Stimulated activated CD4-positive, alpha-beta T cell treated with anti-CD3 and anti-CD28 coated beads, Interleukin-15, amount 100 ng/mL, for 24 hours (primary cell): ENCODE measurements around the gene FREY1.

ENCODE experiments used
- DNase-seq: peaks from one replicate; pipeline ENCODE4 v3.0.0-alpha.2; 2020

FREY1 gene

GRCh38 chr11:45890886-45891550 lies 16.1 kb downstream of the FREY1 start:
- no peak for DNase-seq

DNA sequence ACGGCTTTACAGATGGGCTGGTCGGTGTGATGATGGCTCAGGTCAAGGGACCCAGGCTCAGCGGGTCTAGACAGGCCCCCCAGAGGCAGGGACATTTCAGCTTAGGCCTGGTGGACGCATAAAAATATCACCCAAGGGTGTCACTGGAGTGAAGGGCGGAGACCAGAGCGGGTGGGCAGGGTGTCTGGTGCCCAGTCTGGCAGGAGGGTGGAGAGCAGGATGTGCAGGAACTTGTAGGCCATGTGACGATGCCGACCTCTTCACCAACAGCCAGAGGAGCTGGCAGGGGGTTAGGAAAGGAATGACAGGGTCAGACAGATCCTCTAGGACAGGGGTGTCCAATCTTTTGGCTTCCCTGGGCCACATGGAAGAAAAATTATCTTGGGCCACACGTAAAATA lies 17.1 kb downstream of the FREY1 start:
- DNase-seq = no peak

DNA sequence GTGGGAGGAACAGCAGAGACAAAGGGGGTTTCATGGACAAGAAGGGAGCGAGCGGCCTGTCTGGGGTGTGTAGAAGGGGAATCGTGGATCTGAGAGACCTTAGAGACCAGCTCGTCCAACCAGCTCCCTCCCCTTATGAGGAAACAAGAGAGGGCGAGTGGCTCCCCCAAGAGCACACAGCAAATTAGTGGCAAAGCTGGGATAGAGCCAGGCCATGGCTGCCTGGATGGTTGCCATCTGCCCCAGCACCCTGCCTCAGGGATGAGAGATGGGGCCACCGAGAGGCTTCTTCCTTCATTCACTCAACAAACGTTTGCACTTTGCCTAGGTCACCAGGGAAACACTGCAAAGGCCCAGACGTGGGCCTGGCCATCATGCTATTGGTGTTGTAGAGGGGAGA lies 17.5 kb downstream of the FREY1 start:
- no peak for DNase-seq

GRCh38 chr11:45887587-45887986 lies 19.5 kb downstream of the FREY1 start:
- DNase-seq = no peak

DNA sequence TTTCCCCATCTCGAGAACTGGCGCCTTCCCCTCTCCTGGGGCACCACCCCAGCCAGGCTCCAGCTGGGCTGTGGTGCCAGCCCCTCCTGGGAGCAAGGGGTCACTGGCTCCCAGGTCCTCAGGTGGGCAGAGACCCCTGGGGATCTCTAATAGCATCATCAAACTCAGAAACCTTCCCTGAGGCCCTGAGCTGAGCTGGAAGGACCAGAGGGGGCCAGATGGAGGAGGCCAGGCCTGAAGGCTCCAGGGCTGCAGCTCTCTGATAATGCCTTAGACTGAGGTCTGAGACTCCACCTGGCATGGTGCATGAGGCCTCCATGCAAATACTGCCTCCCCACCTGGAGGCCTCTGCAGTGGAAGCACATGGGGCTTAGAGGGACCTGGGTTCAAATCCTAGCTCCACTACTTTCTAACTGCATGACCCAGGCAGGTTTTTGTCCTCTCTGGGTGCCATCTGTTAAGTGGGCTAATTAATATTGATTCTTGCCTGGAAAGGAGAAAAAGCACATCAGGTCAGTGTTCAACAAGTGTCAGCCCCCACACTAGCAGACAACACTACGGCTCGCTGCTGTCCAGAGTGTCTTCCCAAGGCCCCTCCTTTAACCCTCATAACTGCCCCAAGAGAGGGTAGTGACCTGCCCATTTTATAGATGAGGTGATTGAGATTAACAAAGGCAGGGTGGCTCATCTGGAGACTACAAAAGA lies 20.1 kb downstream of the FREY1 start:
- no peak for DNase-seq

DNA sequence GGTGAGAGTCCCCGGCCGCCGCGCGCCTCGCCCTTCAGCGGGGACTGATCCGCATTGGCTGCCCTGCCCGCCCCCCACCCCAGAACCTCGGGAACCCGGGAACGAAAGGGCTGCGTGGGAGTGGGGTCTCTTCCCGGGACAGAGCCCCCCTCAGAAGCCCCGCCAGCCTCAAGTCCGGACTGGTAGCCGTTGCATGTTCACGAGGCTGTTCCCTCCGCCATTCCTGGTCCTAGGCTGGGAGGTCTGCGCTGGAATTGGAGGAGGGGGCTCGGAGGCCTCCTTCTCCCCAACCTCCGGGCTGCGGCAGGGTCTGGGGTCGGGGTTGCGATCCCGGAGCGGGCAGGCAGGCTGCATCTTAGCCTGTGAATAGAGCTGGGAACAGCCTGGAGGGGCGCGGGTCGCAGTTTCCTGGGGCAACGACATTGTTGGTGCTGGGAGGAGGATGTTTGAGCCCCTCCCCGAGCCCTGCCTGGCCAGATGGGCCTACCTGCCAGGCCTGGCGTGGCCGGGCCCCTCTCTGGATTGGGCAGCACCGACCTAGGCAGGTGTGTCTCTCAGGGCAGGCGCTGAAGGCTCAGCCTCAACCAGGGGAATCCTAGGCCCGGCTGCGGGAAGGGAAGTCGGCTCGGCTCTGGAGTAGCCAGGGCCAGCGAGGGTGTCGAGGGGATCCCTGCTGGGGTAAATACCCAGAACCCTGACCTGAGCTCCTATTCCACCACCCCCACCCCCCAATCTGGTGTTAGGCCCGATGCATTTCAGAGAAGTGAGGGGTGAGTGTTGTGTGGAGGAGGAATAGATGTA lies 20.9 kb downstream of the FREY1 start:
- DNase-seq = no peak

DNA sequence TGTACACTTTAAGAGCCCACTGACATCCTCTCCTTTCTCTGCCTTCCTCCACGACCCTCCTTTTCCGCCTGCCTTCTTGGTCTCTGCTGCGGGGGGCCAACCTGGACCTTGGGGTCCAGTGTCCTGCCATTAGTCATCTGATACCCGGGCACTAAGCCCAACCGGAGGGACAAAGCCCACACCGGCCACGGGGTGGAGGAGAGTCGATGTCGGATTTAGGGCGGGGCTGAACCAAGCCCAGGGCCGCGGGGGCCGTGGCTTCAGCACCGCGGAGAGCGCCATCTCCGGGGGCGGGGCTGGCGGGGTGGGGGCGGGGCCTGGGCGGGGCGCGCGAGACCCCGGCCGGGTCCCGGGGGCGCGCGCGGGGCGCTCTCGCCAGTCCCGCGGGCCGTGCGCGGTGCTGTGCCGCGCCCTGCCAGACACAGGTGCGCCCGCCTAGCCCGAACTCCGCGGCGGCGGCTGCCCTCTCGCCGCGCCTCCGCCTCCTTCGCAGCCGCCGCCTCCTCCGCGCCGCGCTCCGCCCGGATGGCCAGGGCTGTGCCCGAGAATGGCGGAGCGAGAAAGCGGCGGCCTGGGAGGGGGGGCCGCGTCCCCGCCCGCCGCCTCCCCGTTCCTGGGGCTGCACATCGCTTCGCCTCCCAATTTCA lies 21.7 kb downstream of the FREY1 start, which contains the start of gene MAPK8IP1:
TSS of gene MAPK8IP1 (plus strand) at position 378 of the 647 bp plus-strand sequence. CDS start at position 548, 170 bp downstream.
- DNase-seq = peak; percentile 58

GRCh38 chr11:45884596-45885185 lies 22.4 kb downstream of the FREY1 start:
- DNase-seq = no peak

DNA sequence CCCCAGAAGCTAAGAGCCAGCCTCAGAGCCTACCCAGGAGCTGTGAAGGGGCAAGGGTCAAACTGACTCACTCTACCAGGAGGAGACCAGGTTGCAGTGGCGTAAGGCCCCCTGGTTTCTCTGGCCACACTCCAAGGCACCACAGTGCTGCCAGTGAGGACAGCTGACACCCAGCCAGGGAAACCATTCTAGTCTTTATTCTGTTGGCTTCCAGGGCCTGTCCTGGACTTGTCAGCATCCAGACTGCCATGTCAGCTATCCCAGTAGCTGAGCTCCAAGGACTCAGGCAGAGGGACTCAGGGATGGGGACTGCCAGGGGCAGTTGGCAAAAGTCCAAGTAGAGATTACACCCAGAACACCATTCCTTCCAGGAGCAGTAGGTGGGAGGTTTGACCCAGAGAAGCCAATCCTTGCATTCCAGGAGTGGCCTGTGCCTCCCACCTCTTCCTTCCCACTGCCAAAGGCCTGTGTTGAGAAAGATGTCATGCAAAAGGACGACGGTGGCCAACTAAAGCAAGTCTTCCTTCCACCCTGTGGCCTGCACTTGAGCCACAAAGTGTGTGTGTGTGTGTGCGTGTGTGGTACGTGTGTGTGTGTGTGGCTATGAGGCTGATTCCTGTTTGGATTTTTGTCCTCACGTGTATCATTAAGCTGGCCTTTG lies 25.2 kb downstream of the FREY1 start:
- DNase-seq = no peak

GRCh38 chr11:45880772-45881570 lies 26.1 kb downstream of the FREY1 start:
- DNase-seq = no peak

DNA sequence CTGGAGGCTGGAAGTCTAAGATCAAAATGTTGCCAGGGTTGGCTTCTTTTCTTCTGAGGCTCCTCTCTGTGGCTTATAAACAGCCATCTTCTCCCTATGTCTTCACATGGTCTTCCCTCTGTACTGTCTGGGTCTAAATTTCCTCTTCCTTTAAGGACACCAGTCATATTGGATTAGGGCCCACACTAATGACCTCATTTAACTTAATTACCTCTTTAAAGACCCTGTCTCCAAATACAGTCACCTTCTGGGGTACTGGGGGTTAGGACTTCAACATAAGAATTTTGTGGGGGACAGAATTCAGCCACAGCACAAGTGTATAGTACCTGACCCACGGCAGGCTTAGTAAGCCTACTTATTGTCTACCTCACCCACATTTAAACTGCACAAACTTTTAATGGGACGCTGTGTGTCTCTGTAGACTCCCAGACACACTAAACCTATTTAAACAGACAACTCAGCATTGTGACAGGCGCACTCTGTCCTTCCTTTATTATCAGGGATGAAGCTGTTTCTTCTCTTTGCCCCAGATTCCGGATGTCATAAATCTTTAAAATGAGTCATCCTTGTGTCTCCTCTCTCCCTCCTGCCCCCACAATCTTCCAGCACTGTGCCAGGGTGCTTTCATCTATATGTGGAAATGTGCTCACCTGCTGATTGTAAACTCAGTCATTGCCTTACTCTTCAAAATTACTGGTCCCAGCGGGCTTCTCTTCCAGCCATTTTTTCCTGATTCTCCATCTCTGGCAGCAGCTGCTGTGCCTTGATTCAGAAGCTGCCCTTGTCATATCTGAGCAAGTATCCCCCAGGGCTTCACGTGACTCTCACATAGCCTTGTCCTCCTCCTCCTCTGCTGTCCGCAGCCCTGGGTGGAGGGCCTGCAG lies 27.0 kb downstream of the FREY1 start:
- DNase-seq = no peak

DNA sequence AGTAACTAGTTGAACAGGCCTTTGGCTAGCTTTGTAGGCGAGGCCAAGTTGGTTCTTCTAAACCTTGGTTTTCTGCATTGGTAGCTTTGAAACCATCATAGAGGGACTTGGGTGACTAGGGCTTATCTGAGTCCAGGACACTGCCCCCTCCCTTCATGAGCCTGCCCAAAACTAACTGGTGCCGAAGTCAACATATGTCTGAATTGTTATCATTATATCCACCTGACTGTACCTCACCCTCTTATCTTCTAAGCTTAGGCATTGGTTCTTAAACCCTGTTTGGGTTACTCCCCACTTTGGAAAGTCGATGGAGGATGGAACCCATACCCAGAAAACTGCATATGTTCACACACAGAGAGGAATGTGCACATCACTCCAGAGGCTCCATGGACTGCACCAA lies 29.2 kb downstream of the FREY1 start:
- no peak for DNase-seq

GRCh38 chr11:45877221-45877620 lies 29.9 kb downstream of the FREY1 start:
- DNase-seq = no peak

DNA sequence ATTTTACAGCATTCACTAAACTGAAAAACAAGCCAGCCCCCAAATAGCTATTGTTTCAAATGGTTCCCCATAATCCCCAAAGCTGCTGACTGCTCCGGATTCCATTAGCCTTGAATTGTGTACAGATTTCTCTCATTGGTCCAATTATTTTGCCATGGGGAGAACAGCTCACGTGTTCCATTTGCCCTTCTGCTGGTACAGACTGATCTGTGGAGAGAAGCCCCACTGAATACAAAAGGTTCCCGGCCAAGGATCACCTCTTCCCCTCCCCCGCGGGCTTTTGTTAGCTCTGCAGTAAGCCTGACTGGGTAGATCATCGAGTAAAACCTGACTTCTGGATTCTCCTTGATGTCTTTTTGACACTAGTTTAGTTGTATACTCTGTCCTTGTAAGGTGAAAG lies 30.7 kb downstream of the FREY1 start:
- no peak for DNase-seq

GRCh38 chr11:45872651-45873356 lies 34.3 kb downstream of the FREY1 start:
- peak; percentile 33 for DNase-seq

DNA sequence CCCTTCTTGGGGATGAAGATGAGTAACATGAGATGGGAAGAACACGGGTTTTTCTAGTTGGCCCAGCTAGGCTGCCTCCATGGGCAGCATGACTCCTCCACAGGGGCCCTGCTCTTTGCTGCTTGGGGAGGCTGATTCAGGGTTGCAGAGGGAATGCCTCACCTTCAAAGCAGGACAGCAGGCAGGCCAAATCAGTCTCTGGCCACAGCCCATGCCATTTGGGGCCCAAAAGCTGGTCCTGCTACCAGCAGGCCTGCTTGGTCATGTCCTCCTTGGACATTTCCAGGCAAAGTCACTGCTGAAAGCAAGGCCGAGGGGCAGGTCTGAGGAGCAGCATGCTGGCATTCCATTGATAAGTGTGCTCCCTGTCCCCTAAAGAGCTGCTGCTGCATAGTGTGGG lies 35.4 kb downstream of the FREY1 start:
- no peak for DNase-seq

DNA sequence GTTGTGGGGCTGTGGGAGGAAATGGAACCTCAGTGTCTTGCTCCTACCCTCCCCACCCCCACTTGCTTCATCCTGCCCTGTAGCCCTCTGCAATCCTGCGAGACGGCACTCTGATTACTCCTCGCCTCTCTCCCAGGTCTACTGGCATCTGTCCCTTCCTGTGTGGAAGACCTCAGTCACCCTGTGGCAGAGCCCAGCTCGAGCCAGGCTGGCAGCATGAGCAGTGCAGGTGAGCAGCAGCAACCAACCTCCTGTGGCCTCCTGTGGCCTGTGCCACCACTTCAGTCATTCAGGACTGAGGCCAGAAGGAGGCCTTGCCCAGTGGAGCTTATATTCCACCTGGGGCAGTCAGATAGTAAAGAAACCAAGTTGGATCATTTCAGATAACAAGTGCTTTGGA lies 36.4 kb downstream of the FREY1 start:
- DNase-seq = no peak

- no peak for DNase-seq
These were observed 37.5 kb downstream of the FREY1 start for GRCh38 chr11:45869551-45869950.

DNA sequence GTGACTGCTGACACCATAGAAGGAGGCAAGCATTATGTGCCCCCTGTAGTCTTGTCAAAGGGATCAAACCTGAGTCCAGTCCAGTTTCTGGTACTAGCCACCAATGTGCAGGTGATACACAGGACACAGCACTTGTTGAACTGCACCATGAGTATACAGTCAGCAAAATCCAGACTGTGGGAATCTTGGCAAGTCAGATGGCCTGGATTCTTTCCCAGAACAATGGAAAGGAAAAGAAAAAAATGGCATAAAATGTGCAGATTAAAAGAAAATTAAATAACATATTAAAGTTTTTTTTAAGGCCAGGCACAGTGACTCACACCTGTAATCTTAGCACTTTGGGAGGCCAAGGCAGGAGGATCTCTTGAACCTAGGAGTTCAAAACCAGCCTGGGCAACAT lies 43.0 kb downstream of the FREY1 start:
- DNase-seq = no peak
